Measurements from ENCODE around the gene GINS3. TPM values are rescaled to one million over a fixed set of nuclear protein-coding genes. Genes with fewer than 3 reads are reported as not detected.

The GINS3 gene
- total RNA-seq: 6.5 TPM
- long read RNA-seq, partial matches to known transcripts: 0 of 3 reads
- long read RNA-seq, other reads (novel, unspliced or antisense): 0 of 3 reads

- DNase-seq (ENCODE audit: missing footprints) (peak; percentile 91), ATAC-seq (peak; percentile 97)
- intact Hi-C loops (cut with DNase I): loop anchor here (5.0 to 10.0 kb wide), 3 partner anchors 45 to 242 kb away; no protein-coding TSS in a partner anchor
Observed at GRCh38 chr16:58392215-58393137, at the start of gene GINS3. Gene GINS3 (plus strand): TSS chr16:58392471. CDS start chr16:58392602, 131 bp downstream.

DNA sequence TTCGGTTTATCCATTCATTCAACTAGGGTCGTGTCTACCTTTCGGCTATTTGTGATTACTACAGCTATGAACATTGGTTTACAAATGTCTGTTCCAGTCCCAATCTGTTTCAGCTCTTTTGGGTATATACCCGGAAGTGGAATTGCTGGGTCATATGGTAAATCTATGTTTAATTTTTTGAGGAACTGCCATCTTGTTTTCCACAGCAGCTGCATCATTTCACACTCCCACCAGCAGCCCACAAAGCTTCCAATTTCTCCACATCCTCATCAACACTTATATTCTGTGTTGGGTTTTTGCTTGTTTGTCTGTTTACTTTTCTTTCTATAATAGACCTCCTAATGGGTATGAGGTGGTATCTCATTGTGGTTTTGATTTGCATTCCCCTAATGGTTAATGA lies 48.7 kb upstream of the GINS3 start:
- ATAC-seq (no peak), DNase-seq (ENCODE audit: missing footprints) (no peak)
- intact Hi-C loops (cut with DNase I): no loop called here

- ATAC-seq: no peak
- no peak for DNase-seq (ENCODE audit: missing footprints)
- intact Hi-C loops (cut with DNase I): loop anchor here (5.0 kb wide), 2 partner anchors 47 to 82 kb away; partner anchors contain the start of gene GINS3
Observed at GRCh38 chr16:58345574-58346354, 46.5 kb upstream of the GINS3 start.

- DNase-seq (ENCODE audit: missing footprints) (no peak), ATAC-seq (no peak)
- intact Hi-C loops (cut with DNase I): loop anchor here (5.0 kb wide), 2 partner anchors 45 to 80 kb away; partner anchors contain the start of gene GINS3
Observed at GRCh38 chr16:58346831-58347371, 45.4 kb upstream of the GINS3 start.

- no peak for ATAC-seq
- intact Hi-C loops (cut with DNase I): loop anchor here (5.0 kb wide), 2 partner anchors 43 to 78 kb away; partner anchors contain the start of gene GINS3
- DNase-seq (ENCODE audit: missing footprints): no peak
Observed at GRCh38 chr16:58348986-58349385, 43.3 kb upstream of the GINS3 start.

DNA sequence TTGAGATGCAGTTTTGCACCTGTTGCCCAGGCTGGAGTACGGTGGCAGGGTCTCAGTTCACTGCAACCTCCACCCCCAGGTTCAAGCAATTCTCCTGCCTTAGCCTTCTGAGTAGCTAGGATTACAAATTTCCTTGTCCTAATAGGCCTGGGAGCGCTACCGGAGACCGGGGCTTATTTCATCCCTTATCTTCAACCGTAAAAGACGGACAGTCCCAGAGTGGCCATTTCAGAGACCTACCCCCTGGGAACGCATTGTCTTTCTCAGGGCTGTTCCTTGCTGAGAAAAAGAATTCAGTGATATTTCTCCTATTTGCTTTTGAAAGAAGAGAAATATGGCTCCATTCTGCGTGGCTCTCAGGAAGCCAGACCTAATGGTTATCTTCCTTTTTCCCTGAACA lies 39.6 kb upstream of the GINS3 start:
- intact Hi-C loops (cut with DNase I): no loop called here
- ATAC-seq (no peak), DNase-seq (ENCODE audit: missing footprints) (no peak)

DNA sequence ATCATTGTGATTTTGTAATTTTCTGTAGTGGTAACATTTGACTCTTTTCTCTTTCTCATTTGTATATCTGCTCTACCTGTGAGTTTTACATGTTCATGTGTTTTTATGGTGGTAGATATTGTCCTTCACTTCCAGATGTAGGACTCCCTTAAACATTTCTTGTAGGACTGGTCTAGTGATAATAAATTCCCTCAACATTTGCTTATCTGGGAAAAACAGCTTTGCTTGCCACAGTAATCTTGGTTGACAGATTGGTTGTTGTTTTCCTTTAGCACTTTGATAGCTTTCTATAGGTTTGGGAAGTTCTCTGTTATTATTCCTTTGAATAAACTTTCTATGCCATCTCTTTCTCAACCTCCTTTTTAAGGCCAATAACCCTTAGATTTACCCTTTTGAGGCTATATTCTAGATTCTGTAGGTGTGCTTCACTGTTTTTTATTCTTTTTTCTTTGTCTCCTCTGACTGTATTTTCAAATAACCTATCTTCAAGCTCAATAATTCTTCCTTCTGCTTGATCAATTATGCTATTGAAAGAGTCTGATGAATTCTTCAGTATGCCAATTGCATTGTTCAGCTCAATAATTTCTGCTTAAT lies 32.1 kb upstream of the GINS3 start:
- ATAC-seq: no peak
- no peak for DNase-seq (ENCODE audit: missing footprints)
- intact Hi-C loops (cut with DNase I): no loop called here

DNA sequence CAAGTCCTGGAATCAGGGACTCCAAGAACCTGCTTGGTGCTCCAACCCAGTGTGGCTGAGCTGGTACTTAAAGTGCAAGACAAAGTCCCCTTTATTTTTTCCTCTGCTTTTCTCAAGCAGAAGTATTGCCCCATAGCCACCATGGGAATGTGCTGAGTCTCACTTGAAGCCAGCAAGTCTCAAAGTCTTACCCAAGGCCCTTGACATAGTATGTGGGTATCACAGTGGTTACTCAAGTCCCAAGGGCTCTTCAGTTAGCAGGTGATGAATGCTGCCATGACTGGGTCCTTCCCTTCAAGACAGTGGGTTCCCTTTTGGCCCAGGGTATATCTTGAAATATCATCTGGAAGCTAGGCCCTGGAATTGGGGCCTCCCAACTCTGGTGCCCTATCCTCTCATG lies 30.5 kb upstream of the GINS3 start:
- no peak for DNase-seq (ENCODE audit: missing footprints)
- ATAC-seq: no peak
- intact Hi-C loops (cut with DNase I): no loop called here

GRCh38 chr16:58363746-58364393 lies 28.4 kb upstream of the GINS3 start:
- no peak for ATAC-seq
- intact Hi-C loops (cut with DNase I): no loop called here
- no peak for DNase-seq (ENCODE audit: missing footprints)

GRCh38 chr16:58365623-58366022 lies 26.6 kb upstream of the GINS3 start:
- no peak for ATAC-seq
- intact Hi-C loops (cut with DNase I): no loop called here
- no peak for DNase-seq (ENCODE audit: missing footprints)

DNA sequence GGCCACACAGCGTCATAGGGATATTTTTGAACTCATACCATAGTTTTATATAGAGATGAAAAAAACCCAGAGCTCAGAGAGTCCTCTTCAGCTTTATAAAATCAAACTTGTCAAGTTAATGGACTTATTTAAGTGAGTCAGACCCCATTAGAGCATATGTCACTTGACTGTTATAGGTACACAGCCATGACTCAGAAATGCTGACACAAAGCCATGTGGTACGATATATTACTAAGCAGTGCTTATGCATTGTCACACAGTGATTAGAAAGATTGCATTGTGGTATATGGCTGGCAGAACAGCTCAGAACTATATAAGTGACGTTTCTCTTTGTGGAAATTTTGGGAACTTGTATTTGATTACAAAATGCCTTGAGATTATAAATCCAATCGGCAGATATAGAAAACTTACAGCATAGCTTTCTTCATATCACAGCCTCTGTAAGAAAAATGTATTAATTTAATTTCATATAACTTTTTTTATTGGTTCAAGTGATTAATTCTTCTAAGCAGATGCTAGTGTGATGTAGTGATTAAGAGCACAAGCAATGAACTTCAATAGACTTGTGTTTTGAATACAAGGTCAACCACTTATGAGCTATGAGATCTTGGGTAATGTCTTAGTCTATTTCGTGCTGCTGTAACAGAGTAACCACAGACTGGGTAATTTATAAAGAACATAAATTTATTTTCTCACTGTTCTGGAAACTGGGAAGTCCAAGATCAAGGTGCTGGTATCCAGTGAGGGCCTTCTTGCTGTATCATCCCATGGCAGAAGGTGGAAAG lies 25.8 kb upstream of the GINS3 start:
- DNase-seq (ENCODE audit: missing footprints): no peak
- intact Hi-C loops (cut with DNase I): no loop called here
- no peak for ATAC-seq

DNA sequence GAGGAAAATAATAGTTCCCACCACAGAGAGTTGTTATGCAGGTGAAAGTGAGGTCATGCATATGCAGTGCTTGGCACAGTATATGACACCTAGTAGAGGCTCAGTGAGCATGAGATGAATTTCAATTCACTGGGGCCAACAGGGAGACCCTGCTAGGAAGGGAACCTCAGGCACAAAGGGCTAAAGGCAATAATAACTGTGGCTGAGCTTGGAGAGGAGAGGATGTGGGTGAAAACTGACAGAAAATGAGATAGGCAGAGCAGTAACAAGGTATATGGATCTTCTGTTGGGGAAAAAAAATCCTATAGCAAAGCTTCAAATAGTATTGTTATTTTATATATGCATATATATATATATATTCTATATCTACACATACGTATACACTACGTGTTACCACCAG lies 25.0 kb upstream of the GINS3 start:
- intact Hi-C loops (cut with DNase I): no loop called here
- ATAC-seq (no peak), DNase-seq (ENCODE audit: missing footprints) (no peak)

DNA sequence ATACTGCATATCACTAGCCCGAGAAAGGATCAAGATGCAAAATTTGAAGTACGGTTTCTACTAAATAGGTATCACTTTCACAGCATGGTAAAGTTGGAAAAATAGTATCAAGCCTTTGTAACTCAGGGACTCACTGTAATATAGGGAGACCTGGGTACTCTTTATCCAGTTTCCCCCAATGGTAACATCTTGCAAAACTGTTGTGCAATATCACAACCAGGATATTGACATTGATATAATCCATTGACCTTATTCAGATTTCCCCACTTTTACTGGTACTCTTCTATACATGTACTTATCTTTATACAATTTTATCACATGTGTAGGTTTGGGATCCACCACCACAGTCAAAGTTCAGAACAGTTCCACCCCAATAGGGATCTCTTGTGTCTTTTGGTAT lies 20.4 kb upstream of the GINS3 start:
- intact Hi-C loops (cut with DNase I): no loop called here
- no peak for ATAC-seq
- DNase-seq (ENCODE audit: missing footprints): no peak

DNA sequence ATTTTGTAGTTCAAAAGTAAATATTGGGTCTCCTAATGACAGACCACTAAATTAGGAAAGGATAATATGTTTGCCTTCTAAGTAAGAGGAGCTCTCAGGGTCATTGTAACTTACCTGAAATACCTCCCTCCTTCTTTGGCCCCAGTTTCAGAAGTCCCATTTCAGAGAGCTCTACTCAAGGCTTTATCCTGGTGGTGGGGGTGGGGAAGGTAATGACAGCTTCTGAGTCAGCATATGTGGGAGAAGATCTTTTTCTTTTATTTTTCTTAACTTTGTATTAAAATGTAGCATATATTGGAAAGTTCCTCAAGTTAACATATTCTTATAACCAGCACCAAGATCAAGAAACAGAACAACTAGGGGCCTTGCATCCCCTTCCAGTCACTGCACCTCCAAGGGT lies 16.9 kb upstream of the GINS3 start:
- no peak for DNase-seq (ENCODE audit: missing footprints)
- no peak for ATAC-seq
- intact Hi-C loops (cut with DNase I): no loop called here

DNA sequence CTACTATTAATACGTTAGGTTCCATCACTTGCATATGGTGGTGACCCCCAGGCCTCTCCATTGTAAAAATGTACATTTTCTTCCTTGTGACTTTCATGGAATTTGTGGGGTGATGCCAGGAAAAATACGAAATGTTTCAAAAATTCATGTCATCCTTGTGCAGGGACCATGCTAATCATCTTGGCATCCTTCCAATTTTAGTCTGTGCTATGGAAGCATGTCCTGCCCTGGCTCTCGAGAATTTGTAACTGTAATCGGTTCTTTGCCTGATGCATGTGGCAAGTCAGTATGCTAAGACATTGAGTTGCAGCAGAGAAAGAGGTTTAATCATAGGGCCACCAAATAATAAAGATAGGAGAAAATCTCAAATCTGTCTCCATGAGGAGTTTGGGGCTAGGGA lies 14.3 kb upstream of the GINS3 start:
- ATAC-seq: no peak
- DNase-seq (ENCODE audit: missing footprints): no peak
- intact Hi-C loops (cut with DNase I): no loop called here

- DNase-seq (ENCODE audit: missing footprints): no peak
- intact Hi-C loops (cut with DNase I): no loop called here
- ATAC-seq: no peak
Observed at GRCh38 chr16:58378401-58378800, 13.9 kb upstream of the GINS3 start.

DNA sequence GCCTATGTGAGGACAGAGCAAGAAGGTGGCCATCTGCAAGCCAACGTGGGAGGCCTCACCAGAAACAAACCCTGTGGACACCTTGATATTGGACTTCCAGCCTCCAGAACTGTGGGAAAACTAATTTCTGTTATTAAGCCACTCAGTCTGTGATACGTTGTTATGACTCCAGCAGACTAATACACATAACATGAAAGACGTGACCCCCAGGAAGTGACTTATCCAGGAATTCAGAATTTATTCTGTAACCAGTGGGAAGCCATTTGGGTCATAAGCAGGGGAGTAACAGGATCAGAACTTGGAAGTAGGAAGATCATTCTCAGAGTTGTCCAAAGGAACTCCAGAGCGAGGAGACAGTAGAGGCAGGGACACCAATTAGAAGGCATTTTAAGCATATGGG lies 12.5 kb upstream of the GINS3 start:
- ATAC-seq: no peak
- intact Hi-C loops (cut with DNase I): no loop called here
- no peak for DNase-seq (ENCODE audit: missing footprints)

DNA sequence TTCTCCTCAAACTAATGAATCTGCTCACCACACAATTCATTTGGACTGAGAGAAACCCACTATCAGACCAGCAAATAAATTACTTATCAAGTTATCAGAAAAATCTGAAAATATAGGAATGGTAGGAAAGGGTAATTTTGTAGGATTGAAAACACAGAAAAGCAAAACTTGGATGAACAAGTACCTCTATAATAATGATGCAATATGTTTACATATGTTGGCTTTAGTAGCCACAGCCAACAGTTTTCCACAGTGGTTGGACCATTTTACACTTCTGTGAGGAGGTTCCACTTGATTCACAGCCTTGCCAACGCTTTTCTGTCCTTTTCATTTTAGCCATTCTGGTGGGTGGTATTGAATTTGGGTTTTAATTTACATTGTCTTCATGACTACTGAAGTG lies 10.6 kb upstream of the GINS3 start:
- DNase-seq (ENCODE audit: missing footprints) (no peak), ATAC-seq (no peak)
- intact Hi-C loops (cut with DNase I): no loop called here
